GM12873 (cell line): ENCODE measurements around the gene ZBTB1.

Experiments
- CTCF ChIP-seq: IDR thresholded peaks from 2 replicates; pipeline ENCODE4 v1.5.1; 2012; ENCODE audit warnings: low read depth, mild to moderate bottlenecking, moderate library complexity, low read length, control low read depth; ENCODE audit not compliant: insufficient read depth; ENCODE audit errors: missing control alignments

Gene ZBTB1

GRCh38 chr14:64541261-64541971 is 36.8 kb downstream of the ZBTB1 start:
- no peak for TF ChIP-seq CTCF

- no peak for TF ChIP-seq CTCF
Observed at GRCh38 chr14:64541972-64542835, 37.6 kb downstream of the ZBTB1 start.

GRCh38 chr14:64542836-64543201 is 38.2 kb downstream of the ZBTB1 start:
- no peak for TF ChIP-seq CTCF

GRCh38 chr14:64544607-64545312 is 40.2 kb downstream of the ZBTB1 start:
- TF ChIP-seq CTCF = no peak

GRCh38 chr14:64549016-64549415 is 44.4 kb downstream of the ZBTB1 start:
- no peak for TF ChIP-seq CTCF

GRCh38 chr14:64549791-64550620 is 45.4 kb downstream of the ZBTB1 start, which contains the start of gene PPP1R36:
PPP1R36 (plus strand) TSS chr14:64549961; CDS start chr14:64549998, 37 bp downstream.
- no peak for TF ChIP-seq CTCF
